HEK293 (cell line): Measurements from ENCODE around the gene TOPAZ1.

Experiments used
- CTCF ChIA-PET: fragments of 350-600 bp; formaldehyde crosslinking; extraction: SDS; loops from one replicate; lab custom pipeline; 2021; ENCODE audit warnings: antibody characterized with exemption; lab: Yijun Ruan, JAX
- POLR2A ChIA-PET: fragments of 300-600 bp; formaldehyde crosslinking; extraction: SDS; loops from one replicate; lab custom pipeline; 2020; ENCODE audit warnings: antibody characterized with exemption, inconsistent platforms; lab: Yijun Ruan, JAX
- H3K27ac ChIP-seq: fragments of 200-500 bp; sonication (Bioruptor generic); 2 replicates; pipeline ENCODE4 v1.5.1; 2014; ENCODE audit warnings: low read depth, low read length, control low read depth, inconsistent platforms; ENCODE audit errors: extremely low read depth
- H3K36me3 ChIP-seq, 2 experiments: fragments of 200-500 bp in 1 of 2; sonication (Bioruptor generic) in 1 of 2; 1 replicate in 1 of 2; 2 replicates in 1 of 2; pipeline ENCODE4 v1.5.1; 2014 to 2017; ENCODE audit warnings: inconsistent platforms in 2 of 2, low read length in 2 of 2; ENCODE audit not compliant: control insufficient read depth in 2 of 2, insufficient read depth in 1 of 2
- H3K4me1 ChIP-seq: fragments of 200-500 bp; sonication (Bioruptor generic); 2 replicates; pipeline ENCODE4 v1.5.1; 2014; ENCODE audit warnings: mild to moderate bottlenecking, low read length, inconsistent platforms; ENCODE audit not compliant: control insufficient read depth, insufficient read depth
- H3K4me3 ChIP-seq: 2 replicates; pipeline ENCODE4 v1.5.1; 2011; ENCODE audit warnings: low read depth, mild to moderate bottlenecking, control low read depth, low read length, moderate library complexity
- H3K9me3 ChIP-seq: fragments of 200-500 bp; sonication (Bioruptor generic); 2 replicates; pipeline ENCODE4 v1.5.1; 2014; ENCODE audit warnings: low read depth, low read length, inconsistent platforms; ENCODE audit not compliant: control insufficient read depth, insufficient read depth
- AEBP2 ChIP-seq: fragments of 450-650 bp; formaldehyde crosslinking; IDR thresholded peaks from 2 replicates; pipeline ENCODE4 v1.5.1; 2016; ENCODE audit warnings: missing biosample characterization, missing genetic modification characterization, borderline replicate concordance
- FEZF1 ChIP-seq: fragments of 450-650 bp; formaldehyde crosslinking; IDR thresholded peaks from 2 replicates; pipeline ENCODE4 v1.5.1; 2016; ENCODE audit warnings: missing biosample characterization, missing genetic modification characterization
- GLIS2 ChIP-seq: fragments of 450-650 bp; formaldehyde crosslinking; IDR thresholded peaks from 2 replicates; pipeline ENCODE4 v1.5.1; 2016; ENCODE audit warnings: missing biosample characterization, missing genetic modification characterization
- HOXA7 ChIP-seq: sonication (generic); formaldehyde crosslinking; IDR thresholded peaks from 2 replicates; pipeline ENCODE4 v1.8.1; 2022; ENCODE audit warnings: missing genetic modification reagents, borderline replicate concordance
- HOXD13 ChIP-seq: sonication (generic); formaldehyde crosslinking; IDR thresholded peaks from 2 replicates; pipeline ENCODE4 v1.8.0; 2022; ENCODE audit warnings: missing genetic modification reagents, borderline replicate concordance
- RBAK ChIP-seq: fragments of 450-650 bp; formaldehyde crosslinking; IDR thresholded peaks from 2 replicates; pipeline ENCODE4 v1.5.1; 2016; ENCODE audit warnings: missing biosample characterization, missing genetic modification characterization
- SP2 ChIP-seq: fragments of 450-650 bp; formaldehyde crosslinking; IDR thresholded peaks from 2 replicates; pipeline ENCODE4 v1.5.1; 2016; ENCODE audit warnings: missing biosample characterization, missing genetic modification characterization
- ZBTB11 ChIP-seq: fragments of 450-650 bp; formaldehyde crosslinking; conservative IDR thresholded peaks from 2 replicates; pipeline ENCODE4 v1.5.1; 2016; ENCODE audit warnings: low read depth, missing biosample characterization, missing genetic modification characterization
- ZBTB17 ChIP-seq: fragments of 450-650 bp; formaldehyde crosslinking; IDR thresholded peaks from 2 replicates; pipeline ENCODE4 v1.5.1; 2016; ENCODE audit warnings: missing biosample characterization, missing genetic modification characterization
- ZFP37 ChIP-seq: fragments of 450-650 bp; formaldehyde crosslinking; IDR thresholded peaks from 2 replicates; pipeline ENCODE4 v1.5.1; 2016; ENCODE audit warnings: missing biosample characterization, missing genetic modification characterization
- ZNF2 ChIP-seq: fragments of 450-650 bp; formaldehyde crosslinking; IDR thresholded peaks from 2 replicates; pipeline ENCODE4 v1.5.1; 2016; ENCODE audit warnings: missing biosample characterization, missing genetic modification characterization
- ZNF248 ChIP-seq: fragments of 450-650 bp; formaldehyde crosslinking; IDR thresholded peaks from 2 replicates; pipeline ENCODE4 v1.5.1; 2017; ENCODE audit warnings: missing biosample characterization, missing genetic modification characterization
- ZNF266 ChIP-seq: fragments of 450-650 bp; formaldehyde crosslinking; IDR thresholded peaks from 2 replicates; pipeline ENCODE4 v1.5.1; 2016; ENCODE audit warnings: missing biosample characterization, missing genetic modification characterization, low read depth
- ZNF350 ChIP-seq: fragments of 450-650 bp; formaldehyde crosslinking; IDR thresholded peaks from 2 replicates; pipeline ENCODE4 v1.5.0; 2017; ENCODE audit warnings: missing biosample characterization, mild to moderate bottlenecking, missing genetic modification characterization
- ZNF426 ChIP-seq: fragments of 450-650 bp; formaldehyde crosslinking; IDR thresholded peaks from 2 replicates; pipeline ENCODE4 v1.5.1; 2017; ENCODE audit warnings: missing biosample characterization, missing genetic modification characterization, mild to moderate bottlenecking, inconsistent platforms, moderate library complexity
- ZNF449 ChIP-seq: fragments of 450-650 bp; formaldehyde crosslinking; IDR thresholded peaks from 2 replicates; pipeline ENCODE4 v1.5.1; 2017; ENCODE audit warnings: missing biosample characterization, mild to moderate bottlenecking, missing genetic modification characterization, moderate library complexity
- ZNF670 ChIP-seq: fragments of 450-650 bp; formaldehyde crosslinking; IDR thresholded peaks from 2 replicates; pipeline ENCODE4 v1.5.1; 2016; ENCODE audit warnings: missing biosample characterization, missing genetic modification characterization, low read depth
- ZNF704 ChIP-seq: fragments of 450-650 bp; formaldehyde crosslinking; IDR thresholded peaks from 2 replicates; pipeline ENCODE4 v1.5.1; 2016; ENCODE audit warnings: missing biosample characterization, missing genetic modification characterization
- ZNF776 ChIP-seq: fragments of 450-650 bp; formaldehyde crosslinking; IDR thresholded peaks from 2 replicates; pipeline ENCODE4 v1.5.0; 2017; ENCODE audit warnings: missing biosample characterization, missing genetic modification characterization, borderline replicate concordance
- ZNF785 ChIP-seq: fragments of 450-650 bp; formaldehyde crosslinking; IDR thresholded peaks from 2 replicates; pipeline ENCODE4 v1.5.1; 2016; ENCODE audit warnings: missing biosample characterization, missing genetic modification characterization
- ZNF791 ChIP-seq: fragments of 450-650 bp; formaldehyde crosslinking; IDR thresholded peaks from 2 replicates; pipeline ENCODE4 v1.5.1; 2016; ENCODE audit warnings: missing biosample characterization, missing genetic modification characterization
- ZSCAN23 ChIP-seq: fragments of 450-650 bp; formaldehyde crosslinking; IDR thresholded peaks from 2 replicates; pipeline ENCODE4 v1.5.1; 2016; ENCODE audit warnings: missing biosample characterization, missing genetic modification characterization
- TF ChIP-seq, protein P1 (sequence below): fragments of 450-650 bp; formaldehyde crosslinking; IDR thresholded peaks from 2 replicates; pipeline ENCODE4 v1.5.1; 2016; ENCODE audit warnings: missing biosample characterization, missing genetic modification characterization

TOPAZ1 gene

GRCh38 chr3:44264146-44264545, 22.5 kb downstream of the TOPAZ1 start:
- no peaks in the 10 kb centered on the region for H3K4me1 ChIP-seq
- ChIA-PET CTCF (no interaction called here), POLR2A (no interaction called here)
- H3K4me3 ChIP-seq = no peak overlapping the region
- H3K27ac ChIP-seq = no peak overlapping the region
- H3K36me3 ChIP-seq = no peaks in the 10 kb centered on the region
- H3K9me3 ChIP-seq = no peaks in the 10 kb centered on the region
- TF ChIP-seq, protein P1, sequence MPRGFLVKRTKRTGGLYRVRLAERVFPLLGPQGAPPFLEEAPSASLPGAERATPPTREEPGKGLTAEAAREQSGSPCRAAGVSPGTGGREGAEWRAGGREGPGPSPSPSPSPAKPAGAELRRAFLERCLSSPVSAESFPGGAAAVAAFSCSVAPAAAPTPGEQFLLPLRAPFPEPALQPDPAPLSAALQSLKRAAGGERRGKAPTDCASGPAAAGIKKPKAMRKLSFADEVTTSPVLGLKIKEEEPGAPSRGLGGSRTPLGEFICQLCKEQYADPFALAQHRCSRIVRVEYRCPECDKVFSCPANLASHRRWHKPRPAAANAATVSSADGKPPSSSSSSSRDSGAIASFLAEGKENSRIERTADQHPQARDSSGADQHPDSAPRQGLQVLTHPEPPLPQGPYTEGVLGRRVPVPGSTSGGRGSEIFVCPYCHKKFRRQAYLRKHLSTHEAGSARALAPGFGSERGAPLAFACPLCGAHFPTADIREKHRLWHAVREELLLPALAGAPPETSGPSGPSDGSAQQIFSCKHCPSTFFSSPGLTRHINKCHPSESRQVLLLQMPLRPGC (tag by site-specific recombination) = no peak
- no peak for TF ChIP-seq ZSCAN23 (tag by site-specific recombination)
- no peak for TF ChIP-seq GLIS2
- no peak for TF ChIP-seq ZNF776 (tag by site-specific recombination)
- no peak for TF ChIP-seq ZNF2 (tag by site-specific recombination)
- TF ChIP-seq FEZF1 = no peak
- no peak for TF ChIP-seq RBAK (tag by site-specific recombination)
- no peak for TF ChIP-seq ZFP37 (tag by site-specific recombination)
- no peak for TF ChIP-seq AEBP2
- no peak for TF ChIP-seq ZNF670 (tag by site-specific recombination)
- TF ChIP-seq ZNF704 (tag by site-specific recombination) = no peak
- no peak for TF ChIP-seq ZBTB17 (tag by site-specific recombination)
- TF ChIP-seq ZNF248 (tag by site-specific recombination) = no peak
- no peak for TF ChIP-seq HOXA7
- TF ChIP-seq ZNF791 (tag by site-specific recombination) = no peak
- no peak for TF ChIP-seq SP2 (tag by site-specific recombination)
- TF ChIP-seq ZNF785 (tag by site-specific recombination) = no peak
- no peak for TF ChIP-seq HOXD13
- TF ChIP-seq, all 188 proteins: peak for 0

DNA sequence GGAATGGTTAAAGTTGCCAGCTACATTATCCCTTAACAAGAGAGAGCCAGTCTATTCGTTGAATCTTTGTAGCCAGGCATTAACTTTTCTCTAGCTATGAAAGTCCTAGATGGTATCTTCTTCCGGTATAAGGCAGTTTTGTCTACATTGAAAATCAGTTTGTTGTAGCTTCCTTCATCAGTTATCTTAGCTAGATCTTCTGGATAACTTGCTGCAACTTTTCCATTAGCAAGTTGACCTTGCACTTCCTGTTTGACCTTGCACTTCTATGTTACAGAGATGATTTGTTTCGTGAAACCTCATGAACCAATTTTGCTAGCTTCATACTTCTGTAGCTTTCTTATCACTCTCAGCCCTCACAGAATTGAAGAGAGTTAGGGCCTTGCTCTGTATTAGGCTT, 24.1 kb downstream of the TOPAZ1 start:
- H3K27ac ChIP-seq = no peak overlapping the region
- CTCF ChIA-PET = interaction anchor here (0.6 kb wide), 3 partner anchors 26 to 427 kb away, joined by 3 read pairs; no protein-coding TSS in a partner anchor
- TF ChIP-seq ZBTB11 (tag by site-specific recombination) (no peak), ZNF449 (tag by site-specific recombination) (no peak), ZNF426 (tag by site-specific recombination) (no peak), ZNF350 (tag by site-specific recombination) (no peak), ZNF266 (no peak)
- TF ChIP-seq, all 188 proteins: peak for 0
- Histone ChIP-seq H3K36me3 (no peaks in the 10 kb centered on the region), H3K4me3 (no peak overlapping the region), H3K9me3 (no peaks in the 10 kb centered on the region), H3K4me1 (no peaks in the 10 kb centered on the region)
- POLR2A ChIA-PET = no interaction called here
